Mesothelial cell of epicardium (in vitro differentiated cells): Measurements from ENCODE around the gene GLCCI1. TPM values are rescaled to one million over a fixed set of nuclear protein-coding genes. Genes with fewer than 3 reads are reported as not detected.
"Not testable (repeated sequence)": the region's sequence is repeated elsewhere in the genome, so short reads cannot be mapped to it uniquely, and the experiment has no call there.

Experiments used
- DNase-seq, 2 experiments: peaks; one replicate each; pipeline ENCODE4 v3.0.0; 2021; ENCODE audit warnings: low spot score in 2 of 2; ENCODE audit not compliant: unreplicated experiment in 2 of 2
- H3K27ac Mint-ChIP-seq: 2 replicates; pipeline ENCODE4 v1.8.0; 2021; ENCODE audit warnings: mixed read lengths
- H3K27me3 Mint-ChIP-seq: 2 replicates; pipeline ENCODE4 v1.8.0; 2021; ENCODE audit warnings: low read depth, mixed read lengths
- H3K36me3 Mint-ChIP-seq: 2 replicates; pipeline ENCODE4 v1.8.0; 2021; ENCODE audit warnings: mixed read lengths
- H3K4me1 Mint-ChIP-seq: 2 replicates; pipeline ENCODE4 v1.8.0; 2021; ENCODE audit warnings: mixed read lengths
- H3K4me3 Mint-ChIP-seq: 2 replicates; pipeline ENCODE4 v1.8.0; 2021; ENCODE audit warnings: mild to moderate bottlenecking, moderate library complexity, mixed read lengths
- H3K9me3 Mint-ChIP-seq: 2 replicates; pipeline ENCODE4 v1.8.0; 2021; ENCODE audit warnings: mixed read lengths
- total RNA-seq: library from RNA; stranded (reverse); gene quantifications from 3 replicates; pipeline ENCODE4 v1.2.1, GENCODE V29; 2021
- TF ChIP-seq, protein P1 (sequence below): fragments of 200-600 bp; sonication (generic); IDR thresholded peaks from one replicate; pipeline ENCODE4 v1.5.0; 2021; ENCODE audit warnings: antibody characterized with exemption; ENCODE audit not compliant: unreplicated experiment

Gene GLCCI1
- total RNA-seq, 1 donor from 2014 or later = 30.2 TPM

GRCh38 chr7:8058852-8059251 lies 90.3 kb downstream of the GLCCI1 start:
- Mint-ChIP-seq H3K9me3 (peaks cover 4% of the 10 kb centered on the region), H3K27me3 (no peaks in the 10 kb centered on the region), H3K4me1 (no peaks in the 10 kb centered on the region), H3K36me3 (peaks cover 35% of the 10 kb centered on the region), H3K27ac (no peak overlapping the region), H3K4me3 (no peak overlapping the region)
- TF ChIP-seq, protein P1, sequence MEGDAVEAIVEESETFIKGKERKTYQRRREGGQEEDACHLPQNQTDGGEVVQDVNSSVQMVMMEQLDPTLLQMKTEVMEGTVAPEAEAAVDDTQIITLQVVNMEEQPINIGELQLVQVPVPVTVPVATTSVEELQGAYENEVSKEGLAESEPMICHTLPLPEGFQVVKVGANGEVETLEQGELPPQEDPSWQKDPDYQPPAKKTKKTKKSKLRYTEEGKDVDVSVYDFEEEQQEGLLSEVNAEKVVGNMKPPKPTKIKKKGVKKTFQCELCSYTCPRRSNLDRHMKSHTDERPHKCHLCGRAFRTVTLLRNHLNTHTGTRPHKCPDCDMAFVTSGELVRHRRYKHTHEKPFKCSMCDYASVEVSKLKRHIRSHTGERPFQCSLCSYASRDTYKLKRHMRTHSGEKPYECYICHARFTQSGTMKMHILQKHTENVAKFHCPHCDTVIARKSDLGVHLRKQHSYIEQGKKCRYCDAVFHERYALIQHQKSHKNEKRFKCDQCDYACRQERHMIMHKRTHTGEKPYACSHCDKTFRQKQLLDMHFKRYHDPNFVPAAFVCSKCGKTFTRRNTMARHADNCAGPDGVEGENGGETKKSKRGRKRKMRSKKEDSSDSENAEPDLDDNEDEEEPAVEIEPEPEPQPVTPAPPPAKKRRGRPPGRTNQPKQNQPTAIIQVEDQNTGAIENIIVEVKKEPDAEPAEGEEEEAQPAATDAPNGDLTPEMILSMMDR = no peak
- DNase-seq = no peak

- Mint-ChIP-seq H3K27ac (no peak overlapping the region), H3K9me3 (peaks cover 10% of the 10 kb centered on the region), H3K4me3 (no peak overlapping the region), H3K4me1 (no peaks in the 10 kb centered on the region), H3K27me3 (no peaks in the 10 kb centered on the region), H3K36me3 (peaks cover 44% of the 10 kb centered on the region)
- DNase-seq = no peak
- TF ChIP-seq, protein P1 = no peak
Measured at GRCh38 chr7:8060241-8060640, 91.6 kb downstream of the GLCCI1 start.

- H3K27me3 Mint-ChIP-seq, H3K27ac Mint-ChIP-seq, H3K4me3 Mint-ChIP-seq, DNase-seq, H3K4me1 Mint-ChIP-seq: not testable (repeated sequence)
- Mint-ChIP-seq H3K9me3 (peaks cover 21% of the 10 kb centered on the region), H3K36me3 (peaks cover 49% of the 10 kb centered on the region)
Measured at GRCh38 chr7:8063300-8063699, 94.7 kb downstream of the GLCCI1 start.

GRCh38 chr7:8063706-8064297 lies 95.2 kb downstream of the GLCCI1 start:
- Mint-ChIP-seq H3K27me3 (no peaks in the 10 kb centered on the region), H3K4me3 (no peak overlapping the region), H3K4me1 (no peaks in the 10 kb centered on the region), H3K9me3 (peaks cover 21% of the 10 kb centered on the region), H3K36me3 (peaks cover 51% of the 10 kb centered on the region), H3K27ac (no peak overlapping the region)
- DNase-seq = no peak
- TF ChIP-seq, protein P1 = no peak

DNA sequence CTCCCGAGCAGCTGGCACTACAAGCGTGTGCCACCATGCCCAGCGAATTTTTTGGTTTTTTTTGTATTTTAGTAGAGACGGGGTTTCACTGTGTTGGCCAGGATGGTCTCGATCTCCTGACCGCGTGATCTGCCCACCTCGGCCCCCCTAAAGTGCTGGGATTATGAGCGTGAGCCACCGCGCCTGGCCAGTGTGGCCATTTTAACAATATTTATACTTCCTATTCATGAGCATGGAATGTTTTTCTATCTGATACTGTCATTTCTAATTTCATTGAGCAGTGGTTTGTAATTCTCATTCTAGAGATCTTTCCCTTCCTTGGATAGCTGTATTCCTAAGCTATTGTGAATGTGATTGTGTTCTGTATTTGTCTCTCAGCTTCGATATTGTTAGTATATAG lies 96.2 kb downstream of the GLCCI1 start:
- no peak overlapping the region for H3K27ac Mint-ChIP-seq

DNA sequence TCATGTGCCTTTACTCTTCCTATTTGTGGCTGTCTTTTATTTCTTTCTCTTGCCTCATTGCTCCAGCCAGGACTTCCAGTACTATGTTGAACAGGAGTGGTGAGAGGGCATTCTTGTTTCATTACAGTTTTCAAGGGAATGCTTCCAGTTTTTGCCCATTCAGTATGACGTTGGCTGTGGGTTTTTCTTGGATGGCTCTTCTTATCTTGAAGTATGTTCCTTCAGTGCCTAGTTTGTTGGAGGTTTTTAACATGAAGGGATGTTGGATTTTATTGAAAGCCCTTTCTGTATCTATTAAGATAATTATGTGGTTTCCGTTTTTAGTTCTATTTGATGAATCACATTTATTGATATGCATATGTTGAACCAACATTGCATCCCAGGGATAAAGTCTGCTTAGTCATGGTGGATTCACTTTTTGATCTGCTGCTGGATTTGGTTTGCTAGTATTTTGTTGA lies 96.8 kb downstream of the GLCCI1 start:
- TF ChIP-seq, protein P1 = no peak
- peaks cover 21% of the 10 kb centered on the region for H3K9me3 Mint-ChIP-seq
- H3K4me1 Mint-ChIP-seq = no peaks in the 10 kb centered on the region
- H3K27ac Mint-ChIP-seq = no peak overlapping the region
- DNase-seq = no peak
- no peaks in the 10 kb centered on the region for H3K27me3 Mint-ChIP-seq
- no peak overlapping the region for H3K4me3 Mint-ChIP-seq
- H3K36me3 Mint-ChIP-seq = peaks cover 49% of the 10 kb centered on the region

More for the DNA sequence above, 96.2 kb downstream of the GLCCI1 start:
- H3K4me1 Mint-ChIP-seq = no peaks in the 10 kb centered on the region
- TF ChIP-seq, protein P1 = no peak
- no peak for DNase-seq
- H3K36me3 Mint-ChIP-seq = peaks cover 51% of the 10 kb centered on the region
- no peaks in the 10 kb centered on the region for H3K27me3 Mint-ChIP-seq
- H3K4me3 Mint-ChIP-seq = no peak overlapping the region
- H3K9me3 Mint-ChIP-seq = peaks cover 21% of the 10 kb centered on the region
